Activated T-helper 17 cell treated with anti-CD3 and anti-CD28 coated beads, Interleukin-2, amount 50 U/mL, for 72 hours (primary cell): ENCODE results near the gene ANKRD40CL. TPM values are rescaled to one million over a fixed set of nuclear protein-coding genes. Genes with fewer than 3 reads are reported as not detected.

Experiments used
- ATAC-seq: fragments of 150-1000 bp; cut with Tn5 transposase; replicated peaks from 2 replicates; pipeline ENCODE4 v1.10.0; 2021; ENCODE audit warnings: mild to moderate bottlenecking, moderate library complexity
- H3K27ac Mint-ChIP-seq: one replicate; pipeline ENCODE4 v1.8.0; 2022; ENCODE audit warnings: mixed read lengths
- H3K27me3 Mint-ChIP-seq: one replicate; pipeline ENCODE4 v1.8.0; 2022; ENCODE audit warnings: mixed read lengths
- H3K36me3 Mint-ChIP-seq: one replicate; pipeline ENCODE4 v1.8.0; 2022; ENCODE audit warnings: low read depth, mild to moderate bottlenecking, mixed read lengths
- H3K4me1 Mint-ChIP-seq: one replicate; pipeline ENCODE4 v1.8.0; 2022; ENCODE audit warnings: mixed read lengths
- H3K4me3 Mint-ChIP-seq: one replicate; pipeline ENCODE4 v1.8.0; 2022; ENCODE audit warnings: mild to moderate bottlenecking, mixed read lengths
- H3K9me3 Mint-ChIP-seq: one replicate; pipeline ENCODE4 v1.8.0; 2022; ENCODE audit warnings: mixed read lengths
- total RNA-seq, 2 donors: library from RNA; stranded (reverse); gene quantifications; one replicate each; pipeline ENCODE4 v1.2.3, GENCODE V29; 2022

Gene ANKRD40CL
- total RNA-seq, 2 donors from 2014 or later, result not detected

- no peaks in the 10 kb centered on the region for H3K9me3 Mint-ChIP-seq
- peaks cover 67% of the 10 kb centered on the region for H3K36me3 Mint-ChIP-seq
- peaks cover 22% of the 10 kb centered on the region for H3K4me1 Mint-ChIP-seq
- ATAC-seq, result no peak
- no peak overlapping the region for H3K27ac Mint-ChIP-seq
- H3K27me3 Mint-ChIP-seq, result no peaks in the 10 kb centered on the region
- peak overlapping the region; percentile 90 for H3K4me3 Mint-ChIP-seq
Measured at GRCh38 chr17:50722746-50723145, 44.6 kb downstream of the ANKRD40CL start.

GRCh38 chr17:50721194-50722010 lies 45.9 kb downstream of the ANKRD40CL start:
- Mint-ChIP-seq H3K4me3 (peak overlapping the region; percentile 90), H3K4me1 (peaks cover 14% of the 10 kb centered on the region), H3K36me3 (peaks cover 58% of the 10 kb centered on the region), H3K27ac (peak overlapping the region; percentile 88), H3K9me3 (no peaks in the 10 kb centered on the region), H3K27me3 (no peaks in the 10 kb centered on the region)
- no peak for ATAC-seq

GRCh38 chr17:50719924-50720794 lies 47.2 kb downstream of the ANKRD40CL start:
- no peaks in the 10 kb centered on the region for H3K27me3 Mint-ChIP-seq
- no peaks in the 10 kb centered on the region for H3K9me3 Mint-ChIP-seq
- peaks cover 52% of the 10 kb centered on the region for H3K36me3 Mint-ChIP-seq
- H3K4me3 Mint-ChIP-seq, result peak overlapping the region; percentile 90
- no peak for ATAC-seq
- peak overlapping the region; percentile 88 for H3K27ac Mint-ChIP-seq
- H3K4me1 Mint-ChIP-seq, result peaks cover 14% of the 10 kb centered on the region

GRCh38 chr17:50719144-50719923 lies 48.0 kb downstream of the ANKRD40CL start, which contains the start of gene LUC7L3:
Gene LUC7L3 (plus strand): TSS chr17:50719603. CDS start chr17:50719733, 130 bp downstream.
- Mint-ChIP-seq H3K4me1 (peaks cover 14% of the 10 kb centered on the region), H3K9me3 (no peaks in the 10 kb centered on the region), H3K27ac (peak within 1 kb of the TSS; percentile 88), H3K36me3 (peaks cover 44% of the 10 kb centered on the region), H3K27me3 (no peaks in the 10 kb centered on the region), H3K4me3 (peak within 1 kb of the TSS; percentile 90)
- ATAC-seq, result peak; percentile 96

- Mint-ChIP-seq H3K36me3 (peaks cover 11% of the 10 kb centered on the region), H3K4me1 (no peaks in the 10 kb centered on the region), H3K27me3 (no peaks in the 10 kb centered on the region), H3K27ac (no peak overlapping the region), H3K4me3 (no peak overlapping the region), H3K9me3 (no peaks in the 10 kb centered on the region)
- no peak for ATAC-seq
Measured at GRCh38 chr17:50715471-50715870, 51.8 kb downstream of the ANKRD40CL start.

GRCh38 chr17:50712641-50713040 lies 54.7 kb downstream of the ANKRD40CL start:
- ATAC-seq, result no peak
- no peak overlapping the region for H3K4me3 Mint-ChIP-seq
- no peaks in the 10 kb centered on the region for H3K27me3 Mint-ChIP-seq
- H3K4me1 Mint-ChIP-seq, result peaks cover 11% of the 10 kb centered on the region
- peaks cover 4% of the 10 kb centered on the region for H3K36me3 Mint-ChIP-seq
- no peaks in the 10 kb centered on the region for H3K9me3 Mint-ChIP-seq
- no peak overlapping the region for H3K27ac Mint-ChIP-seq

Other genes starting within 250 kb of the ANKRD40CL start
- gene EPN3, start 234.8 kb downstream of the ANKRD40CL start, total RNA-seq, result not detected
- 10 to 100 TPM in 1 of 2 donors, 1 to 10 TPM in 1; 9.1 to 12.7 TPM for gene SPATA20, start 220.3 kb downstream of the ANKRD40CL start, total RNA-seq
- gene CACNA1G, start 206.8 kb downstream of the ANKRD40CL start, total RNA-seq, result under 1 TPM in 1 of 2 donors, not detected in 1; 0.11 TPM
- under 1 TPM in 1 of 2 donors, not detected in 1; 0.40 TPM for gene ABCC3, start 132.6 kb downstream of the ANKRD40CL start, total RNA-seq
- gene ANKRD40, start 59.6 kb downstream of the ANKRD40CL start, total RNA-seq, result 10 to 100 TPM; 13.0 to 29.9 TPM
- gene LUC7L3, start 47.9 kb downstream of the ANKRD40CL start, total RNA-seq, result 100 to 1,000 TPM; 113 to 142 TPM
- not detected for gene WFIKKN2, start 68.1 kb upstream of the ANKRD40CL start, total RNA-seq
- gene TOB1, start 98.8 kb upstream of the ANKRD40CL start, total RNA-seq, result 10 to 100 TPM; 33.1 to 40.8 TPM